Breast epithelium (tissue), 4 donors: ENCODE results near the gene VWC2L. TPM values are rescaled to one million over a fixed set of nuclear protein-coding genes. Genes with fewer than 3 reads are reported as not detected.

Experiments
- DNase-seq, 2 donors: peaks; one replicate each; pipeline ENCODE4 v3.0.0-alpha.2; 2019; ENCODE audit warnings: low spot score in 2 of 2
- H3K27ac ChIP-seq, 2 donors: fragments of 200-600 bp; sonication (generic) in 1 of 2; one replicate each; pipeline ENCODE4 v1.5.1; 2016 to 2019; ENCODE audit warnings: mild to moderate bottlenecking in 1 of 2
- H3K27me3 ChIP-seq, 2 donors: fragments of 200-600 bp; sonication (generic) in 1 of 2; one replicate each; pipeline versions ENCODE4 v1.5.1 to v1.6.0; 2017 to 2019; ENCODE audit warnings: control low read depth in 1 of 2, mild to moderate bottlenecking in 1 of 2
- H3K36me3 ChIP-seq: fragments of 200-600 bp; one replicate; pipeline ENCODE4 v1.5.1; 2019
- H3K4me1 ChIP-seq, 2 donors: fragments of 200-600 bp; sonication (generic); one replicate each; pipeline ENCODE4 v1.5.1; 2016 to 2019; ENCODE audit warnings: control low read depth in 1 of 2
- H3K4me3 ChIP-seq, 3 donors: fragments of 200-600 bp; sonication (generic); 1 replicate in 2 of 3; 2 replicates in 1 of 3; pipeline ENCODE4 v1.5.1; 2016 to 2019; ENCODE audit warnings: mild to moderate bottlenecking in 3 of 3, moderate library complexity in 2 of 3
- H3K9me3 ChIP-seq, 2 donors: fragments of 200-600 bp; sonication (generic) in 1 of 2; one replicate each; pipeline ENCODE4 v1.5.1; 2016 to 2019; ENCODE audit warnings: control low read depth in 1 of 2
- POLR2A ChIP-seq: fragments of 450-650 bp; IDR thresholded peaks from one replicate; pipeline ENCODE4 v1.6.1; 2016; ENCODE audit warnings: antibody characterized with exemption, mild to moderate bottlenecking, moderate library complexity
- POLR2AphosphoS5 ChIP-seq, 3 donors: sonication (generic); formaldehyde crosslinking; IDR thresholded peaks; one replicate each; pipeline ENCODE4 v1.6.1; 2017; ENCODE audit warnings: antibody characterized with exemption in 3 of 3
- intact Hi-C: fragments of 100-400 bp; cut with DNase I; formaldehyde crosslinking; loops from one replicate; pipeline ENCODE4 v1.15.1; 2023; ENCODE audit warnings: low total_unique reads
- total RNA-seq, 3 donors: library from RNA; depleted of rRNA; stranded (reverse); fragments of >200 nt; gene quantifications; one replicate each; pipeline ENCODE4 v1.1.0, GENCODE V29; 2016
- TF ChIP-seq, protein P1 (sequence below), 3 donors: fragments of 450-650 bp; IDR thresholded peaks; one replicate each; pipeline ENCODE4 v1.5.1; 2016 to 2017; ENCODE audit warnings: antibody characterized with exemption in 3 of 3, mild to moderate bottlenecking in 3 of 3, moderate library complexity in 3 of 3

Gene VWC2L
- total RNA-seq, 3 donors from 2014 or later = 0.15 TPM; not detected in 2

DNA sequence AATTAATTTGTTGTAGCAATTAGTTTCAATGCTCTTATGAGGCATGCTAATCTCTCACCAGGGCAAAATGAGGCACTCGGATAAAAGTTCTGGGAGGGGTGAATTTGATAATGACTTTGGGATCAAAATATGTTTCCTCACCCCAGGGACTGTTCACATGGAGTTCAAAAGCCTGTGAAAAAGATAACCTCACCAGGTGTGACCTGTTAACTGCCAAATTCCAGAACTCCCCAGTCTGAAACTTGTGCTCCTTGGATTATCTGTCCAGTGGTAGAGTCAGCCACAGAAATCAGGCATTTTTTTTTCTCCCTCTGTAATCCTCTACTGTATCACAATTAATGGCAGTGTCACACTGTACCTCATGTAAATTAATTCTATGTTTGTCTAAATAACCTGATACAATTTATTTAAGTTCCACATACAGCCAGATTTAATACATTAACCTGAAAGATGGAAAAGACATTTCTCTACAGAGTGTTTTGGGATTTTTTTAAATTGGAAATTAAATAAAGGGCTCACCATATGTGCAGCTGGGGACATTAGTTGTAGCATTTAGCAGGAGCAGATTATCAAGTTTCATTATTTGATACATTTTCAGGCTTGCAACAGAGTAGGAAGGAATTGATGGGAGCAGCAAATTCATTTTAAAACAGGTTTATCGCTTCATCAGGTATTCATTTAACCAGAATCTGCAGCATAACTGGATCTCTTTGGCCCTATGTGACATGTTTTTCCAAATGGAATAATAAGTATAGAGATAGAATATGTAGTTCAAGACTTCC is 191.2 kb downstream of the VWC2L start:
- TF ChIP-seq, protein P1, sequence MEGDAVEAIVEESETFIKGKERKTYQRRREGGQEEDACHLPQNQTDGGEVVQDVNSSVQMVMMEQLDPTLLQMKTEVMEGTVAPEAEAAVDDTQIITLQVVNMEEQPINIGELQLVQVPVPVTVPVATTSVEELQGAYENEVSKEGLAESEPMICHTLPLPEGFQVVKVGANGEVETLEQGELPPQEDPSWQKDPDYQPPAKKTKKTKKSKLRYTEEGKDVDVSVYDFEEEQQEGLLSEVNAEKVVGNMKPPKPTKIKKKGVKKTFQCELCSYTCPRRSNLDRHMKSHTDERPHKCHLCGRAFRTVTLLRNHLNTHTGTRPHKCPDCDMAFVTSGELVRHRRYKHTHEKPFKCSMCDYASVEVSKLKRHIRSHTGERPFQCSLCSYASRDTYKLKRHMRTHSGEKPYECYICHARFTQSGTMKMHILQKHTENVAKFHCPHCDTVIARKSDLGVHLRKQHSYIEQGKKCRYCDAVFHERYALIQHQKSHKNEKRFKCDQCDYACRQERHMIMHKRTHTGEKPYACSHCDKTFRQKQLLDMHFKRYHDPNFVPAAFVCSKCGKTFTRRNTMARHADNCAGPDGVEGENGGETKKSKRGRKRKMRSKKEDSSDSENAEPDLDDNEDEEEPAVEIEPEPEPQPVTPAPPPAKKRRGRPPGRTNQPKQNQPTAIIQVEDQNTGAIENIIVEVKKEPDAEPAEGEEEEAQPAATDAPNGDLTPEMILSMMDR (IDR thresholded peaks at IDR 0.05) = no peak
- TF ChIP-seq POLR2A (no peak), POLR2AphosphoS5 (IDR thresholded peaks at IDR 0.05) (no peak)
- H3K4me1 ChIP-seq = no peaks in the 10 kb centered on the region
- no peak for DNase-seq
- H3K27me3 ChIP-seq = no peaks in the 10 kb centered on the region
- no peak overlapping the region for H3K4me3 ChIP-seq
- H3K27ac ChIP-seq = no peak overlapping the region
- H3K36me3 ChIP-seq = no peaks in the 10 kb centered on the region
- intact Hi-C loops = no loop called here
- no peaks in the 10 kb centered on the region for H3K9me3 ChIP-seq

DNA sequence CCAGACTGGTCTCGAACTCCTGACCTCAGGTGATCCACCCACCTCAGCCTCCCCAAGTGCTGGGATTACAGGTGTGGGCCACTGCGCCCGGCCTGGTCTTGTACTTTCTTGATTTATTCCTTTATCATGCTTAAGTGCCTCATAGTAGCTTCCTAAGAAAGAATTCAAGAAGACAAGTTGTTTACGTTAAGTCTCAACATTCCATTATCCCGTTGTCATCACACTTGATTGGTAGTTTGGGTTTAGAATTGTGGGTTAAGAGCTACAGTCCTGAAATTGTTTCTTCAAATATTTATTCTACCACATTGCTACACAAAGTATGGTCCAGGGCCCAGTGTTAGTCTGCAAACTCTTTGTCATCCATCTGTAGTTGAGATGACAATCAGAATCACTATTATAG is 194.0 kb downstream of the VWC2L start:
- no peak for TF ChIP-seq POLR2AphosphoS5 (IDR thresholded peaks at IDR 0.05)
- no peak for TF ChIP-seq POLR2A
- TF ChIP-seq, protein P1 (IDR thresholded peaks at IDR 0.05) = no peak
- Histone ChIP-seq H3K27ac (no peak overlapping the region), H3K9me3 (no peaks in the 10 kb centered on the region), H3K27me3 (no peaks in the 10 kb centered on the region), H3K4me1 (no peaks in the 10 kb centered on the region), H3K4me3 (no peak overlapping the region), H3K36me3 (no peaks in the 10 kb centered on the region)
- DNase-seq = no peak
- intact Hi-C loops = no loop called here

DNA sequence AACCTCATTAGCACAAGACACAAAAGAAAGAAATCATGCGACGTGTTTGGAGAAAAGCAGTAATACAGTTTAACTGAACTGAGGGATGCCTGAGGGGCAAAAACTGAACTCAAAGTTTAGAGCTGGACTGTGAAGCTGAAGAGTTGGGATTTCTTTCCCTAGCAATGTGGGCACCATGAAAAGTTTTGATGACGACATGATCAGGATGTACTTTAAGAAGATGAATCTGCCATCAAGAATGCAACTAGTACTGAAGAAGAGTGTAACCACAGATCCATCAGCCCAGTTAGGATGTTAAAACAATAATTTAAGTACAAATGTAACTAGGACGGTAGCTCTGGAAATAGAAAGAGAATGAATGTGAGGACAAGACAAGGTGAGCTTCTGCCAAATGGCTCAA is 196.2 kb downstream of the VWC2L start:
- intact Hi-C loops = no loop called here
- DNase-seq = no peak
- TF ChIP-seq POLR2A (no peak), POLR2AphosphoS5 (IDR thresholded peaks at IDR 0.05) (no peak)
- TF ChIP-seq, protein P1 (IDR thresholded peaks at IDR 0.05) = no peak
- H3K27me3 ChIP-seq = no peaks in the 10 kb centered on the region
- no peak overlapping the region for H3K27ac ChIP-seq
- no peaks in the 10 kb centered on the region for H3K36me3 ChIP-seq
- H3K4me3 ChIP-seq = no peak overlapping the region
- H3K9me3 ChIP-seq = no peaks in the 10 kb centered on the region
- no peaks in the 10 kb centered on the region for H3K4me1 ChIP-seq

DNA sequence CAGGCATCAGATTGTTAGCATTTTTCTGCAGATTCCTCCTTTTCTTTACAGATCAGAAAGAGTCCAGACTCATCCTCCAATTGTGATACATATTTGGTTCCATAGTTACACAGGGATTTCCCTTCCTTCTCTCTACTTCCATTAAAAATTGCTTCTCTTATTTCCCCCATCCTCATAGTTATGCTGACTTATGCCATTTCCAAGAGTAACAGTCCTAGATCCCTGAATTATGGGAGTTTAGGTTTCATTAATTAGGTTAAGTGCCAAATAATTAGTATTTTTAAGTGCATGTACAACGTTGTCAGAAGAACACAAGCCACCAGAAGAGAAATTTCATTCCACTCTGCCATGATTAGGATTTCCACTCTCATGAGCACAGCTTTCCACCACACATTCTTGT is 200.2 kb downstream of the VWC2L start:
- intact Hi-C loops = loop anchor here (5.0 kb wide), 1 partner anchor 199 kb away; the partner anchor contains the start of gene VWC2L
- H3K36me3 ChIP-seq = no peaks in the 10 kb centered on the region
- TF ChIP-seq POLR2AphosphoS5 (IDR thresholded peaks at IDR 0.05) (no peak), POLR2A (no peak)
- TF ChIP-seq, protein P1 (IDR thresholded peaks at IDR 0.05) = no peak

DNA sequence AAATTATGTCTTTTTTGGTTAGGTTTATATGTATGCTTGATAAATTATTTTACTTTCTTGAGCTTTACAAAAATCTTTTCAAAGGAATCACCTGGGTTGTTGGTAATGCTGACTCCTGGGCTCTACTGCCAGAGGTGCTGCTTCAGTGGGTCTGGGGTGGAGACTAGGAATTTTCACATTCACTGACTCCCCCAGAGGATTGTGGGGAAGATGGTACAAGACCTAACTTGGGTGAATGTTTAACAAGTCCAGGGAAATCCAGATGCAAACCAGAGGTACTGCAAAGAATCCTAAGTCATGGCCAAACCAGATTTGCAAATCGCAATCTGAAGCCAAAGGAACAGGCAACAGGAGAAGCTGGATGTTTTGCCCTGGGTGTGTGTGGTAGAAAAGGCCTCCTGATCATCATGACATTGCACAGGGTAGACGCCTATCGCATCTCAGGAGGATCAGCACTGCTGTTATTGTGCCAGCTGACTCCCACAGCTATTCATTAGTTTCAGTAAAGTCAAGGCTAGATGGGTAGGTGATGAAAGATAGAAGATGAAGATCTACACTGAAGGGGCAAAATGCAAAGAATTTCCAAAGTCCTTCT is 213.4 kb downstream of the VWC2L start:
- no peak for DNase-seq
- no peak for TF ChIP-seq POLR2AphosphoS5 (IDR thresholded peaks at IDR 0.05)
- no peak for TF ChIP-seq POLR2A
- TF ChIP-seq, protein P1 (IDR thresholded peaks at IDR 0.05) = no peak
- H3K4me1 ChIP-seq = no peaks in the 10 kb centered on the region
- no peaks in the 10 kb centered on the region for H3K36me3 ChIP-seq
- no peaks in the 10 kb centered on the region for H3K9me3 ChIP-seq
- intact Hi-C loops = no loop called here
- H3K27me3 ChIP-seq = no peaks in the 10 kb centered on the region
- no peak overlapping the region for H3K4me3 ChIP-seq
- H3K27ac ChIP-seq = no peak overlapping the region

More for the DNA sequence above, 200.2 kb downstream of the VWC2L start:
- H3K9me3 ChIP-seq = no peaks in the 10 kb centered on the region
- no peak overlapping the region for H3K4me3 ChIP-seq
- H3K27ac ChIP-seq = no peak overlapping the region
- no peaks in the 10 kb centered on the region for H3K4me1 ChIP-seq
- DNase-seq = no peak
- H3K27me3 ChIP-seq = no peaks in the 10 kb centered on the region
